GM23248 (cell line): ENCODE data around the gene ENKD1.

ENCODE experiments used
- EZH2 ChIP-seq: fragments of 200-600 bp; sonication (generic); IDR thresholded peaks from 2 replicates; pipeline ENCODE4 v1.6.1; 2018; ENCODE audit warnings: antibody characterized with exemption, mild to moderate bottlenecking; ENCODE audit not compliant: insufficient read depth, poor library complexity, severe bottlenecking
- EZH2phosphoT487 ChIP-seq: fragments of 200-600 bp; sonication (generic); IDR thresholded peaks from 2 replicates; pipeline ENCODE4 v1.6.1; 2018; ENCODE audit warnings: antibody characterized with exemption, moderate library complexity, mild to moderate bottlenecking, low read depth; ENCODE audit not compliant: insufficient read depth

- TF ChIP-seq EZH2 (no peak), EZH2phosphoT487 (no peak)
These were observed 2.7 kb downstream of the ENKD1 start for GRCh38 chr16:67663877-67664222.
